OCI-LY3 (cell line): Measurements from ENCODE around the gene MLEC.
A peak's percentile ranks its signal among the peaks of the same experiment; 100 is the strongest.

Experiments
- H2AFZ ChIP-seq: fragments of 200-600, 300-600 bp; shearing (Covaris generic); 2 replicates; pipeline ENCODE4 v1.6.0; 2014; ENCODE audit warnings: antibody characterized with exemption, low read depth, low read length
- H3K27ac ChIP-seq: fragments of 200-600, 300-600 bp; sonication (generic); 2 replicates; pipeline ENCODE4 v1.5.1; 2014; ENCODE audit warnings: mild to moderate bottlenecking, low read length, moderate library complexity, mixed read lengths
- H3K27me3 ChIP-seq: fragments of 200-600, 300-600 bp; sonication (generic); 2 replicates; pipeline ENCODE4 v1.6.1; 2014; ENCODE audit warnings: low read depth, low read length, mixed read lengths
- H3K36me3 ChIP-seq: fragments of 200-600, 300-600 bp; sonication (generic); replicated peaks from 2 replicates; pipeline ENCODE3; 2014; ENCODE audit warnings: low read depth, low read length, mixed read lengths
- H3K4me1 ChIP-seq: fragments of 300-600, 200-600 bp; sonication (generic); 2 replicates; pipeline ENCODE4 v1.6.1; 2014; ENCODE audit warnings: low read length, mixed read lengths
- H3K4me2 ChIP-seq: fragments of 200-600, 300-600 bp; sonication (generic); 2 replicates; pipeline ENCODE4 v1.6.1; 2014; ENCODE audit warnings: low read length, mixed read lengths
- H3K4me3 ChIP-seq: fragments of 300-600, 200-600 bp; sonication (generic); 2 replicates; pipeline ENCODE4 v1.5.1; 2014; ENCODE audit warnings: antibody characterized with exemption, mild to moderate bottlenecking, low read length, moderate library complexity
- H3K79me2 ChIP-seq: fragments of 300-600, 200-600 bp; shearing (Covaris generic); 2 replicates; pipeline ENCODE4 v1.6.1; 2014; ENCODE audit warnings: mild to moderate bottlenecking, low read length, mixed read lengths
- H3K9ac ChIP-seq: fragments of 300-600, 200-600 bp; shearing (Covaris generic); 2 replicates; pipeline ENCODE4 v1.6.0; 2014; ENCODE audit warnings: mild to moderate bottlenecking, low read length, moderate library complexity
- H3K9me3 ChIP-seq: fragments of 200-600, 300-600 bp; shearing (Covaris generic); 2 replicates; pipeline ENCODE4 v1.6.1; 2014; ENCODE audit warnings: low read length, mixed read lengths; ENCODE audit not compliant: insufficient read depth
- H4K20me1 ChIP-seq: fragments of 200-600, 300-600 bp; sonication (generic); 2 replicates; pipeline ENCODE4 v1.6.1; 2016; ENCODE audit warnings: low read length, mixed read lengths; ENCODE audit not compliant: insufficient read depth
- EZH2phosphoT487 ChIP-seq: fragments of 200-600 bp; shearing (Covaris generic); IDR thresholded peaks from 2 replicates; pipeline ENCODE4 v1.6.1; 2018; ENCODE audit warnings: antibody characterized with exemption, mixed run types, low read depth
- TF ChIP-seq, protein P1 (sequence below): fragments of 200-600, 300-600 bp; sonication (generic); IDR thresholded peaks from 2 replicates; pipeline ENCODE4 v1.5.1; 2014; ENCODE audit warnings: antibody characterized with exemption, low read length, low read depth

MLEC gene

DNA sequence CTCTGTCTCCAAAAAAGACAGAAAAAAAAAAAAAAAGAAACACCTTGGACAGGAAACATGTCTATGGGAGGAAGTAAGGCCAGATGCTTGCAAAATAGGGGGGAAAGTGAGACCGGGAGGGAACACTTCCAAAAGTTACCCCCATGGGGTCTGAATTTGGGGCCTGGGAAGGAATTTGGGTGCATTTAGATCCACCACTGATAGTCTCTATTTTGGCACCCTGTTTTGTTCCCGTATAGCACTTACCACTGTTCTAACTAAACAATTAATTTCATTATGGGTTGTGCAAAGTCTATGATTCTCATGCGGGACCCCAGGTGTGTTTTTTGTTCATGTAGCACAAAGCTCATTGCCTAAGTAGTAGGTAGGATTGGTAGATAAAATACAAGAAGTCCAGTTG is 1.4 kb upstream of the MLEC start:
- Histone ChIP-seq H3K9me3 (no peaks in the 10 kb centered on the region), H3K4me2 (peak overlapping the region; percentile 81), H3K27me3 (no peaks in the 10 kb centered on the region), H3K4me3 (peak overlapping the region; percentile 98), H3K79me2 (peaks cover 36% of the 10 kb centered on the region), H4K20me1 (peaks cover 26% of the 10 kb centered on the region), H3K36me3 (peaks cover 4% of the 10 kb centered on the region), H3K4me1 (peaks cover 49% of the 10 kb centered on the region), H2AFZ (no peak overlapping the region), H3K27ac (peak overlapping the region; percentile 98), H3K9ac (peak overlapping the region; percentile 75)
- no peak for TF ChIP-seq EZH2phosphoT487
- TF ChIP-seq, protein P1, sequence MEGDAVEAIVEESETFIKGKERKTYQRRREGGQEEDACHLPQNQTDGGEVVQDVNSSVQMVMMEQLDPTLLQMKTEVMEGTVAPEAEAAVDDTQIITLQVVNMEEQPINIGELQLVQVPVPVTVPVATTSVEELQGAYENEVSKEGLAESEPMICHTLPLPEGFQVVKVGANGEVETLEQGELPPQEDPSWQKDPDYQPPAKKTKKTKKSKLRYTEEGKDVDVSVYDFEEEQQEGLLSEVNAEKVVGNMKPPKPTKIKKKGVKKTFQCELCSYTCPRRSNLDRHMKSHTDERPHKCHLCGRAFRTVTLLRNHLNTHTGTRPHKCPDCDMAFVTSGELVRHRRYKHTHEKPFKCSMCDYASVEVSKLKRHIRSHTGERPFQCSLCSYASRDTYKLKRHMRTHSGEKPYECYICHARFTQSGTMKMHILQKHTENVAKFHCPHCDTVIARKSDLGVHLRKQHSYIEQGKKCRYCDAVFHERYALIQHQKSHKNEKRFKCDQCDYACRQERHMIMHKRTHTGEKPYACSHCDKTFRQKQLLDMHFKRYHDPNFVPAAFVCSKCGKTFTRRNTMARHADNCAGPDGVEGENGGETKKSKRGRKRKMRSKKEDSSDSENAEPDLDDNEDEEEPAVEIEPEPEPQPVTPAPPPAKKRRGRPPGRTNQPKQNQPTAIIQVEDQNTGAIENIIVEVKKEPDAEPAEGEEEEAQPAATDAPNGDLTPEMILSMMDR, result no peak

DNA sequence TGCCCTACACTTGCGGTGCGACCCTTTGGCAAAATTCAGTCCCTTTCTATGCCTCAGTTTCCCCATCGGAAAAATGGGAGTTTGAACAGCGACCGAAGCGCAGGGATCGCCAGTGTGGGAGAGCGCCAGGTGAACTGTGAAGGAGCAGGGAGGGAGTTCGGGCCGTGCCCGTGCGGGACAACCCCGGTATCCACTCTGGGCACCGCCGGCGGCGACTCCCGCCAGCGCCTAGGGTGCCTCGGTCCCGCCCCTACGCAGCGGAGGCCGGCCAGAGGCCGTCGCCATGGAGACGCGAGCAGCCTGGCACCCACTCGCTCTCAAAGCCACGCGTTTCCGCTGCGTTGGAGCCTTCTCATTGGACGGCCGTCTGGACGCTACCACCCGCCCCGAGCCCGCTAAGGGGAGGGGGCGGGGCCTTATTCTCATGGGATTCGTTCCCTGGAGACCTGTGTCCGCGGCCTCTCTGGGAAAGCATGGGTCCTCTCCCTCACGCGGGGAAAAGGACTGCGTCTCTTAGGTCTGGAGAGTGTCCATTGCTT is 729 bp upstream of the MLEC start:
- Histone ChIP-seq H3K79me2 (peaks cover 43% of the 10 kb centered on the region), H4K20me1 (peaks cover 33% of the 10 kb centered on the region), H3K4me1 (peaks cover 45% of the 10 kb centered on the region), H3K4me2 (peak overlapping the region; percentile 81), H3K27ac (peak overlapping the region; percentile 98), H3K9me3 (no peaks in the 10 kb centered on the region), H3K9ac (peak overlapping the region; percentile 86), H3K27me3 (no peaks in the 10 kb centered on the region), H3K36me3 (peaks cover 6% of the 10 kb centered on the region), H2AFZ (peak overlapping the region; percentile 81), H3K4me3 (peak overlapping the region; percentile 98)
- TF ChIP-seq, protein P1, result no peak
- TF ChIP-seq EZH2phosphoT487, result no peak

DNA sequence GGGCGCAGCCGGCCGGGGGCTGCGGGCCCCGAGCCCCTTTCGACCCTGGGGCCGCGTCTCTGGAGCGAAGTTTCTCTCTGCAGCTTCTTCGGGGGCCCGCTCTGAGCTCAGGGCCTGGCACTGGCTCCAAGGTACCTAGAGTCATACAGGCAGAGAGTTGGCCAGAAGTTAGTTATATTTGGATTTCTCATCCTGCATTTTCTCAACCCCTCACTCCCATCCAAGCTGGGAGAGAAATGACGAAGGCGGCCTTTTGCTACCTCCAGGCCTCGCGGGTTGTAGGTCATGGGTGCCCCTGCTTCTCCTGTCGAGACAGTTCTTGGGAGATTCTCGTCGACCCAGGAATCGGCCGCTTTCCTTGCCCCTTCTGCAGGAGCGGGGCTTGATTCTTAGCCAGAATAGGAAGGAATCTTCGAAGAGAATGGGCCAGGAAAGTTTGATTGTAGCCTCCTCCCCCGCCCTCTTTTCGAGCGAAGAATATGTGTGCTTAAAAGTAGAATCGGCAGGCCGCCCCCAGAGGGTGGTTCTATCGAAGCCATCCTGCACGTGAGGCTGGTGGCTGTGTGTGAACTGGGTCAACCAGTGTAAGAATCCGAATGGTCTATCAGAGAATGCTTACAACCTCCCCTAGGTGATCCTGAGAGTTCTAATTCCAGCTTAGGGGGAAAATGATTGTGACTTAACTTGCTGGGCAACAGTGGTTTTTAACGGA is 785 bp downstream of the MLEC start:
- Histone ChIP-seq H3K27me3 (no peaks in the 10 kb centered on the region), H3K27ac (peak overlapping the region; percentile 55), H2AFZ (no peak overlapping the region)

DNA sequence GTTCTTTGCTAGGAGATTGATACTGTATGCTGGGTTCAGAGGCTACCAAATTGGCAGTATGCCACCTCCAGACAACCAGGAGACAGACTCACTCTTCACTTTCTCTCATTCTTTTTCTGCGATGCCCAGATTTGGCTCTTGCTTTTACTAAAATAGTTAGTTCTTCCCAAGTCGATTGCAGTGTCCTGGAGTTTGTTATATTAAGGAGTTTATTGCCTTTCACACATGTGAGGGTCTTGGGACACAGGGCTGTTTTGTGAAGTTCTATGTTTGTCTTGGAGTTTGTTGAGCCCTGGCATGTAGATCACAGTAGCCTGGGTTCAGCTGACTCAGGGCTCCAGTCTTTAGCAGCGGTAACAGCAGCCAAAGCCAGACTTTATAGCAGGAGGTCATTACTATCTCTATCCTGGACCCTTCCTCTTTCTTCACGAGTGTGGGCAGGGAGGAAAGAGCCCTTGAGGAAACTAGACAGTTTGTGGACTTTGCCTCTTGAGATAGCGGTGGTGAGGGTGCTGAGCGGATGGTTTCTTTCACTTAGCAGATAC is 1.6 kb downstream of the MLEC start:
- Histone ChIP-seq H2AFZ (no peak overlapping the region), H3K27me3 (no peaks in the 10 kb centered on the region), H3K4me1 (peaks cover 37% of the 10 kb centered on the region), H3K9me3 (no peaks in the 10 kb centered on the region), H3K4me2 (peak overlapping the region; percentile 95), H3K27ac (no peak overlapping the region), H3K9ac (peak overlapping the region; percentile 92), H3K79me2 (peaks cover 66% of the 10 kb centered on the region), H4K20me1 (peaks cover 50% of the 10 kb centered on the region), H3K36me3 (peaks cover 21% of the 10 kb centered on the region), H3K4me3 (peak overlapping the region; percentile 98)
- TF ChIP-seq EZH2phosphoT487, result no peak
- TF ChIP-seq, protein P1, result no peak

More for the DNA sequence above, 785 bp downstream of the MLEC start:
- TF ChIP-seq, protein P1, result peak; percentile 8; the same call in 1 of the 2 replicates
- TF ChIP-seq EZH2phosphoT487, result no peak
- Histone ChIP-seq H3K4me2 (peak overlapping the region; percentile 95), H3K9ac (peak overlapping the region; percentile 92), H4K20me1 (peaks cover 45% of the 10 kb centered on the region), H3K9me3 (no peaks in the 10 kb centered on the region), H3K79me2 (peaks cover 58% of the 10 kb centered on the region), H3K4me1 (peaks cover 45% of the 10 kb centered on the region), H3K36me3 (peaks cover 14% of the 10 kb centered on the region), H3K4me3 (peak overlapping the region; percentile 98)
